ENCODE measurements around the gene CABLES2.

CABLES2 gene

DNA sequence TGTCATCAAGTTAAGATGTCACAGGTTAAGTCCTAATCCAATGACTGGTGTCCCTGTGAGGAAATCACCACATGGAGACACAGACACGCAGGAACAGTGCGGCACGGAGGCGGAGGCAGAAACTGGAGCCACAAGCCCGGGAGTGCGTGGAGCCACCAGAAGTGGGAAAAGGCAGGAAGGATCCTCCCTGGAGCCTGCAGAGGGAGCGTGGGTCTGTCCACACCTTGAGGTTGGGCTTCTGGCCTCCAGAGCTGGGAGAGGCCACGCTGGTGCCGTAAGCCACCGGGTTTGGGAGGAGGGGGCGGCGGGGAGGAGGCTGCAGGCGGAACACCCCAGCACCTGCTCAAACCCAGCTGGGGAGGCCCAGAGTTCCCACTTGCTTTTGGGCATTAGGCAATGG lies 3.8 kb downstream of the CABLES2 start:
- FAIRE-seq: no peak

DNA sequence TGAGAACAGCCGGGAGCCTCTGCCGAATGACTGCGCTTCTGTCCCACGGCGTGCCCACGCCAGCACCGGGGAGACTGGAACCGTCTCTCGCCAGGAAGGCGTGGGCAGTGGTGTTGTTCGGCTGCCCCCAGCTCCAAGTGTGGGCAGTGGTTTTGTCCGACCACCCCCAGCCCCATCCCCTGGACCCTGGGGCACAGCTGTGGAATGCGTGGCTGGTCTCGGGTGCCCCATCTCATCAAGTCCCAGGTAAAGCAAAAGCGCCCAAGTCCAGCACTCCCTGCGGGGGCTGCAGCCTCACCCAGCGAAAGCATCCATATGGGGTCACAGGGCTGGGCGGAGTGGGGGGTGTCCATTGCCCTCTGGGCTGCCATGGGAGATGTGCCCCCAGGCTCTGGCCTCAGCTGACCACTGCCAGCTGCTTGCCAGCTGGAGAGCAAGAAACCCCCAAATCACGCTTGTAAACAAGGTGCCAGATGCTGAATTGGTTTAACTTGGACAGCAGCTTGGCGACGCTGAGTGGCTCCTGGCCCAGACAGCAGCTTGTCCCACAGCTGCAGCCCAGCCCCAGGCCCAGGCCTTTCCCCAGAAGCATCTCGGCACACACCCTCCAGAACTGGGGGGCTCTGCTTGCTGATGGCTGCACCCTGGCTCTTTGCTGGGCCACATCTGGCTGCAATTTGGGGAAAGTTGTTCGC lies 4.5 kb downstream of the CABLES2 start:
- no peak for FAIRE-seq

DNA sequence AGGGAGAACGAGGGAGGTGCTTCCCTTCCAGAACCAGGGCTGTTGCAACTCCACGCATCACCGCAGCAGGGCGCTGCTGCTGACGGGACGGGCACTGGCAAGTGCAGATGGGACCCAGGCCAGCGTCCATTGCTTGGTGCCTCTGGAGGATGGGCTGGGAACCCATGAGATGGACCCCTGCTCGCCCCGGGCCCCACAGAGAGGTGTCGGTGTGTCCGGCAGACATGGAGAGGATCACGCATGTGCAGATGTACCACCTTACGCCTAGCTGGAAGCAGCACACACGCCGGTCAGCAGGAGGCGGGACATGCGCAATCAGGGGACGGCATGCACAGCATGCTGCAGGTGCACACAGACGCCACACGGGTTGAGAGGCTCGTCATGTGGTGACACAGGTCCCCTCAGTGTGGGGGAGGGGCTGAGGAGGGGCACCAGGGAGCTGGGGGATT lies 5.7 kb downstream of the CABLES2 start:
- no peak for FAIRE-seq

DNA sequence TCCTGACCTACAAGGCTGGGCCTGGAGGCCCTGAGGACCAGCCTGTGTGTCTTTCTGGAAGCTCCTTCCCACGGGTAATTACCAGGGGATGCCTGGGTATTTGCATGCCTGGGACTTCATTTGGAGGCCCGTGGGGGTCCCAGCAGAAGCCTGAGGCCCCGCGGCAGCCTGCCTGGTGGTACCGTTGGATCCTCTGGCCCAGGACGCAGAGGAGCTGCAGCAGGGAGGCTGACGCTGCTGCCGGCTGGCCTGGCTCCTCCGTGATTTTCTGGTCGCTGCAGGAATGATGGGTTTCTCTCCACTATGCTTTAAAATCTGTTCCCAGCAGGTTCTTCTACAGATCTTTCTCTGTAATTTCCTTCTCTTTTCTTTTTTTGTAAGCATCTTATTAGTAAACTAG lies 6.5 kb downstream of the CABLES2 start:
- no peak for FAIRE-seq

DNA sequence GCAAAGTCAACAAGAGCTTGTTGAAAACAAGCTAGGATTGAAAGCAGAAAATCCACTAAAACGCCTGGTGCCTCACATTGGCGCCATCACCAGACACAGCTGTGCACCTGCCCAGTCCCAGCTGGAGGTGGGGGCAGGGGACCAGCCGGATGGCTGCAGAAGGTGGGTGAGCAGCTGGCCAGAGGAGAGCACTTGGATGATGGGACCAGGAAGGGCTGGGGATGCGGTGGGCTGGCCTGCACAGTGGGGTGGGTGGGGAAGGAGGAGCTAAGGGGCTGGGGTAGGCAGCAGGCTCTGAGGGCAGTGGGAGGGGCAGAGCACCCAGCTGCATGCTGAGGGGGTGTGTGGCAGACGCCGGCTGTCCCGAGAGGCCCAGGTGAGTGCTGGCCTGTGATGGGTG lies 7.1 kb downstream of the CABLES2 start:
- FAIRE-seq: no peak

- no peak for FAIRE-seq
These were observed 8.8 kb downstream of the CABLES2 start for GRCh38 chr20:62398120-62398821.

GRCh38 chr20:62396367-62397239 lies 10.5 kb downstream of the CABLES2 start:
- FAIRE-seq: no peak

GRCh38 chr20:62395311-62396242 lies 11.5 kb downstream of the CABLES2 start:
- FAIRE-seq: no peak

GRCh38 chr20:62394248-62395245 lies 12.5 kb downstream of the CABLES2 start:
- no peak for FAIRE-seq

DNA sequence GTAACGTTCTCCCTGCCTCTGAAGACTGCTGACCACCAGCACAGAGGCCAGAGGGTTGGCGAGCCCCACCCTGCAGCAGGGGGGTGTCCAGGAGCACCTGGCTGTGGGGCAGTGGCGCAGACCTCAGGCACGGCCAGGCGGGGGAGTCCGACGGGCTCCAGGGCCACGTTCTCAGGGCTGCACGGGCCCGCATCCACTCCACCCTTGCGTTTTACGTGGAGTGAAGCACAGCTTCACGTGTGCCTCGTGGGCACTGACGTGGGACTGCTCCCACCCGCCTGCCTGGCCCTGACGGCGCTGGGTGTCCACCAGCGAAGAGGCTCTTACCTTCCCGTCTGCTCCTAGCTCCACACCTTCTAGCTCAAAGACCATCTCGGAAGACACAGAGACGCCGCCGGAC lies 13.3 kb downstream of the CABLES2 start:
- FAIRE-seq: no peak

GRCh38 chr20:62393335-62393665 lies 13.8 kb downstream of the CABLES2 start:
- FAIRE-seq: no peak

- FAIRE-seq: no peak
These were observed 14.3 kb downstream of the CABLES2 start for GRCh38 chr20:62392621-62393334.

DNA sequence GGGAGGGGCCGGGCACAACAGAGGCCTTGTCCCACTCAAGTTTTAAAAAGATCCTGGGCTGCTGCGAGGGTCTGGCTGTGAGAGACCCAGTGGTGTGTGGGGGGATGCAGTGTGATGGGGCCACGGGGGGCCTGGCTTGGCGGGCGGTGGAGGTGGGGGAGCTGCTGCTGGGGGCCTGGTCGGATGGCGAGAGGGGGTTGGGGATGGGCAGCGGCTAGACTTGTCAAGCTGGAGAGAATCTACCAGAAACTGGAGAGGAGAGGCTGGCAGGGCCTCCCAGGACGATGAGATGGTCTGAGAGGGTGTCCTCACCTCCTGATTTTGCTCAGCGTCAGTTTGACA lies 15.0 kb downstream of the CABLES2 start:
- FAIRE-seq: no peak

DNA sequence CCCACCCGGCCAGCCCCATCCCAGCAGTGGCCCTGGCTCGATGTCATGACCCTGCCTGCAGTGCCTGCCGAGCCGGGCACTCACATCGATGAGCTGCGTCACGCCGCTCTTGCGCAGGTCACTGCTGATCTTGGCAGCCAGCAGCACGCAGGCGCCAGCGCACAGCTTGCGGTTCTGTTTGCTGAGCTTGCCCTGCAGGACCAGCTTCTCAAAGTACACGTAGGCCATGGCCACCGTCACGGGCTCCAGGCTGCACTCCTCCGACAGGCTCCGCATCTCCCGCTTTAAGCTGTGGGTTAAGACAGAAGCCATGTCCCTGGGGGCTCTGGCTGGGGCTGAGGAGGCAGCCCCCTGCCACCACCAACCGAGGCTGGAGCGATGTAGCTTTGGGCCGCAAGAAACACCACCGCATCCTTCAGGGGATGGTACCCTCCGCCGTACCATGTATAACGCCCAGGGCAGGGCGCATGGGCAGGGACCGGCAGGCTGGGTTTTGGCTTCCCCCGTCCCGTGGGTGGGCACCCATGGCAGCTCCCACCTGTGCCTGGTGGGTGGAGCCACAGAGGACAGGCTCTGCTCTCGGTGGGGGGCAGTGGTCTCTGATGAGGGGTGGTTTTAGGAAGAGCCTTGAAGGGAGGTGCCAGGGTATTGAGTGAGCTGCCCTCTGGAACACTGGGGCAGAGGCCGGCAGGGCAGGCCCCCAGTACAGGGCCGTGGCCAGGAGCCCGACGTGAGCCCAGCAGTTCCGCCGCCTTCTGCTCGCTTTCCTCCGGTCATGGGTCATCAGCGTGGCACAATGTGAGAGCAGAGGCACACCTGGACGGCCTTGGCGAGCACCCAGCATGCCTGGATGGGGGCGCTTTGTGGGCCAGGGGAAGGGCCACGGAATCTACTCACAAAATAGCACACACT lies 15.7 kb downstream of the CABLES2 start:
- FAIRE-seq: no peak

GRCh38 chr20:62390317-62391164 lies 16.5 kb downstream of the CABLES2 start:
- no peak for FAIRE-seq

GRCh38 chr20:62389601-62390087 lies 17.4 kb downstream of the CABLES2 start:
- FAIRE-seq: no peak

DNA sequence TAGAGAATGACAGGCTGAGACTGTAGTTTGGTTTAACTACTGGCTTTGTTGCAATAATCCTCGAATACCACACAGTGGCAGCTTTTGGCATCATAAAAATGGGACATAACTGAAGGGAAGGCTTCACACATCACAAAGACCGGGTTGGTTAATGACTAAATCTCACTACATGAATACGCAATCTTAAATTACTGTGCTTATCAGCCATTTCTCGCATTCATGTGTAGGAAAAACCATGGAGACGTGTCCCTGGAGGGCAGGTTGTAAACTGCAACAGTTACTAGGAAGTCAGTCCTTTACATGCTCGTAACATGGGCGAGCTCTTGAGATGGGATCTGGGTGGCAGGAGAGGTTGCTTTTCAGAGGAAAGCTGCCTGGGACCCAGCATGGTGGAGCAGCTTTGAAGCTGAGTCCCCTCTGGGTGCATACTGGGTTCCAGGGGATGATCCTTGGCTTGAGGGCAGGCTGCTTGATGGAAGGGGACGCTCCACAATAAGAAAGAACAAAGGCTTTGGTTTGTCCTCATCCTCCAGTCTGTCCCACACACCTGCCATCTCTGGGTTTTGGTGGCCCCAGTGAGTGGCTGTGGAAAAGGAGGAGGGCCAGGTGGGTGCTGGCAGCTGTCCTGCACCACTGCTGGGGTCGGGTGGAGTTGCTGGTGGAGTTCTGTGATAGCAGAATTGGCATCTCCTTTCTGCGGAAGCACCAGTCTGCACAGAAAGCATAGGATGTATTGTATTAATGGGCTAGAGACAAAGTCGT lies 18.1 kb downstream of the CABLES2 start:
- no peak for FAIRE-seq

Measured in A204.1 (cell line).